HepG2 (cell line): ENCODE results near the gene HES6. TPM values are rescaled to one million over a fixed set of nuclear protein-coding genes. Genes with fewer than 3 reads are reported as not detected.

Experiments used
- ARID5B ChIP-seq: IDR thresholded peaks from 2 replicates; pipeline ENCODE4 v1.4.0; 2020; ENCODE audit warnings: mild to moderate bottlenecking, missing genetic modification reagents
- CEBPG ChIP-seq: IDR thresholded peaks from 2 replicates; pipeline ENCODE4 v1.6.1; 2016
- FOXO1 ChIP-seq: sonication (generic); formaldehyde crosslinking; IDR thresholded peaks from 2 replicates; pipeline ENCODE4 v1.4.0; 2020; ENCODE audit warnings: missing genetic modification reagents
- HOXA7 ChIP-seq: sonication (generic); formaldehyde crosslinking; IDR thresholded peaks from 2 replicates; pipeline ENCODE4 v1.8.1; 2022; ENCODE audit warnings: mild to moderate bottlenecking, missing genetic modification reagents, moderate library complexity
- KMT2A ChIP-seq: sonication (generic); formaldehyde crosslinking; IDR thresholded peaks from 2 replicates; pipeline ENCODE4 v1.4.0; 2020; ENCODE audit warnings: missing genetic modification reagents
- MED13 ChIP-seq: sonication (generic); formaldehyde crosslinking; IDR thresholded peaks from 2 replicates; pipeline ENCODE4 v1.5.0; 2020; ENCODE audit warnings: missing genetic modification reagents
- MXD3 ChIP-seq: IDR thresholded peaks from 2 replicates; pipeline ENCODE4 v1.6.1; 2016; ENCODE audit warnings: mild to moderate bottlenecking, missing biosample characterization, missing genetic modification reagents
- NAIF1 ChIP-seq: sonication (generic); formaldehyde crosslinking; IDR thresholded peaks from 2 replicates; pipeline ENCODE4 v1.5.0; 2020; ENCODE audit warnings: mild to moderate bottlenecking, missing genetic modification reagents, borderline replicate concordance
- NONO ChIP-seq, 2 experiments: fragments of 450-650 bp in 1 of 2; sonication (generic) in 1 of 2; formaldehyde crosslinking in 1 of 2; IDR thresholded peaks in 1 of 2; conservative IDR thresholded peaks in 1 of 2; 2 replicates each; pipeline versions ENCODE4 v1.6.1 to v1.8.0; 2017 to 2022; ENCODE audit warnings: mild to moderate bottlenecking in 1 of 2, missing genetic modification reagents in 1 of 2, moderate library complexity in 1 of 2
- PHF21A ChIP-seq: sonication (generic); formaldehyde crosslinking; IDR thresholded peaks from 2 replicates; pipeline ENCODE4 v1.5.0; 2020; ENCODE audit warnings: mild to moderate bottlenecking, missing genetic modification reagents
- POGZ ChIP-seq: sonication (generic); formaldehyde crosslinking; IDR thresholded peaks from 2 replicates; pipeline ENCODE4 v1.4.0; 2020; ENCODE audit warnings: mild to moderate bottlenecking, missing genetic modification reagents
- SALL1 ChIP-seq: sonication (generic); formaldehyde crosslinking; IDR thresholded peaks from 2 replicates; pipeline ENCODE4 v1.8.0; 2022; ENCODE audit warnings: mild to moderate bottlenecking, missing genetic modification reagents
- SALL2 ChIP-seq: sonication (generic); formaldehyde crosslinking; IDR thresholded peaks from 2 replicates; pipeline ENCODE4 v1.8.1; 2023; ENCODE audit warnings: mild to moderate bottlenecking, missing genetic modification reagents, inconsistent platforms
- SOX13 ChIP-seq, 3 experiments: fragments of 450-650 bp in 1 of 3; sonication (generic) in 1 of 3; formaldehyde crosslinking in 1 of 3; IDR thresholded peaks in 2 of 3; conservative IDR thresholded peaks in 1 of 3; 2 replicates each; pipeline versions ENCODE4 v1.5.0 to v1.6.1; 2016 to 2020; ENCODE audit warnings: antibody characterized with exemption in 1 of 3, mild to moderate bottlenecking in 1 of 3, missing compliant biosample characterization in 1 of 3, missing genetic modification reagents in 1 of 3, moderate library complexity in 1 of 3
- THRA ChIP-seq: sonication (generic); formaldehyde crosslinking; IDR thresholded peaks from 2 replicates; pipeline ENCODE4 v1.4.0; 2020; ENCODE audit warnings: missing genetic modification reagents, borderline replicate concordance
- ZFY ChIP-seq: sonication (generic); formaldehyde crosslinking; IDR thresholded peaks from 2 replicates; pipeline ENCODE4 v1.4.0; 2020; ENCODE audit warnings: missing genetic modification reagents
- ZKSCAN1 ChIP-seq: fragments of 150-350 bp; IDR thresholded peaks from 2 replicates; pipeline ENCODE4 v1.6.1; 2014; ENCODE audit warnings: low read length
- ZNF30 ChIP-seq: sonication (generic); formaldehyde crosslinking; IDR thresholded peaks from 2 replicates; pipeline ENCODE4 v1.5.0; 2020; ENCODE audit warnings: mild to moderate bottlenecking, missing genetic modification reagents
- ZNF720 ChIP-seq: sonication (generic); formaldehyde crosslinking; IDR thresholded peaks from 2 replicates; pipeline ENCODE4 v1.4.0; 2020; ENCODE audit warnings: missing genetic modification reagents
- polyA plus RNA-seq, 8 experiments: library from polyadenylated mRNA; depleted of rRNA in 3 of 8; stranded (reverse) in 7 of 8; unstranded in 1 of 8; fragments of >200 nt; fragmentation: Illumina TruSeq in 4 of 8; extraction: Trizol in 4 of 8; gene quantifications; 2 replicates each; pipeline versions ENCODE4 v1.2.1 to v1.2.3, GENCODE V29; 2011 to 2016; ENCODE audit warnings: low read depth in 4 of 8, missing spikeins in 1 of 8, mixed read lengths in 1 of 8; ENCODE audit not compliant: insufficient read depth in 1 of 8
- total RNA-seq, 5 experiments: library from RNA; depleted of rRNA; stranded (reverse); fragments of >200 nt; fragmentation: Illumina TruSeq; extraction: Trizol; gene quantifications; 2 replicates each; pipeline ENCODE4 v1.2.3, GENCODE V29; 2016; ENCODE audit warnings: low read depth in 1 of 5
- TF ChIP-seq, protein P1 (sequence below): sonication (generic); formaldehyde crosslinking; IDR thresholded peaks from 2 replicates; pipeline ENCODE4 v1.4.0; 2020; ENCODE audit warnings: mild to moderate bottlenecking, missing genetic modification reagents
- TF ChIP-seq, protein P2 (sequence below): sonication (generic); formaldehyde crosslinking; IDR thresholded peaks from 2 replicates; pipeline ENCODE4 v1.4.0; 2020; ENCODE audit warnings: mild to moderate bottlenecking, missing genetic modification reagents

The HES6 gene
- total and polyA plus RNA-seq, 2 of the 13 experiments (the other 11 are each of a cell fraction or from before 2014, with no cell fraction given) = 19.5 to 82.8 TPM

DNA sequence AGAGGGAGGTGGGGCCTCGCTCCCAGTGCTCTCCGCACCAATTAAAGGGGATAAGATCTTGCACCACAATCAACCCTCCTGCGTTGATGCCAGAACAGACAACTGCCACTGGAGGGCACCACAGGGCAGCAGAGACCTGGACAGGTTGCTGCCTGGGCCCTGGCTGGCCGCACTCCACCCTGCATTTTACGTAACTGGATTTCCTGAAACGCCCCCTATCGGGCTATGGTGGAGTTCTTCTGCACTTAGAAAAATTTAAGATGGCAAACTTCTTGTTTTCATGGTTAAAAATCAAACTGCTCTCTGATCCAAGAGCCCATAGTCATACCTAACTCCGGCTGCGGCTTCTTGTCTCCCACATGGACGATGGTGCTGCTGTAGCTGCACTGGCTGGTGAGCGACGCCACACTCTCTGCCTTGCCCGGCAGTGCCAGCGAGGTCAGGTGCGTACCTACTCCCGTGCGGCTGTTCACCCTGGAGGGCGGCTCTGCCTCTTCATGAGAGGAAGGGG lies 16.8 kb upstream of the HES6 start (continued):
- TF ChIP-seq SOX13 (IDR thresholded peaks at IDR 0.05) (no peak), SOX13 (CRISPR knock-in tag; conservative IDR thresholded peaks at IDR 0.05 in 1 of 2, IDR thresholded peaks at IDR 0.05 in 1 of 2) (peak in 1 of 2 experiments; percentile 39; a peak in 2 of 4 replicates), NAIF1 (CRISPR knock-in tag) (0 out of 2 replicates have a peak, but pooled peaks have one; percentile 43), CEBPG (CRISPR knock-in tag) (peak; percentile 84), POGZ (peak; percentile 43; the same call in 1 of the 2 replicates), MED13 (no peak), PHF21A (CRISPR knock-in tag) (peak; percentile 36; the same call in 1 of the 2 replicates), ZNF30 (CRISPR knock-in tag) (no peak), ZKSCAN1 (0 out of 2 replicates have a peak, but pooled peaks have one; percentile 44), KMT2A (CRISPR knock-in tag) (peak; percentile 69), NONO (IDR thresholded peaks at IDR 0.05) (no peak), NONO (CRISPR knock-in tag; conservative IDR thresholded peaks at IDR 0.05) (peak; percentile 77), SALL1 (CRISPR knock-in tag) (peak; percentile 62; the same call in 1 of the 2 replicates), ZNF720 (CRISPR knock-in tag) (0 out of 2 replicates have a peak, but pooled peaks have one; percentile 56), ZFY (CRISPR knock-in tag) (peak; percentile 60), ARID5B (CRISPR knock-in tag) (peak; percentile 68), FOXO1 (peak; percentile 44; the same call in 1 of the 2 replicates), SALL2 (0 out of 2 replicates have a peak, but pooled peaks have one; percentile 14), THRA (CRISPR knock-in tag) (peak; percentile 88), MXD3 (CRISPR knock-in tag) (peak; percentile 48; the same call in 1 of the 2 replicates), HOXA7 (CRISPR knock-in tag) (no peak)
- TF ChIP-seq, protein P1, sequence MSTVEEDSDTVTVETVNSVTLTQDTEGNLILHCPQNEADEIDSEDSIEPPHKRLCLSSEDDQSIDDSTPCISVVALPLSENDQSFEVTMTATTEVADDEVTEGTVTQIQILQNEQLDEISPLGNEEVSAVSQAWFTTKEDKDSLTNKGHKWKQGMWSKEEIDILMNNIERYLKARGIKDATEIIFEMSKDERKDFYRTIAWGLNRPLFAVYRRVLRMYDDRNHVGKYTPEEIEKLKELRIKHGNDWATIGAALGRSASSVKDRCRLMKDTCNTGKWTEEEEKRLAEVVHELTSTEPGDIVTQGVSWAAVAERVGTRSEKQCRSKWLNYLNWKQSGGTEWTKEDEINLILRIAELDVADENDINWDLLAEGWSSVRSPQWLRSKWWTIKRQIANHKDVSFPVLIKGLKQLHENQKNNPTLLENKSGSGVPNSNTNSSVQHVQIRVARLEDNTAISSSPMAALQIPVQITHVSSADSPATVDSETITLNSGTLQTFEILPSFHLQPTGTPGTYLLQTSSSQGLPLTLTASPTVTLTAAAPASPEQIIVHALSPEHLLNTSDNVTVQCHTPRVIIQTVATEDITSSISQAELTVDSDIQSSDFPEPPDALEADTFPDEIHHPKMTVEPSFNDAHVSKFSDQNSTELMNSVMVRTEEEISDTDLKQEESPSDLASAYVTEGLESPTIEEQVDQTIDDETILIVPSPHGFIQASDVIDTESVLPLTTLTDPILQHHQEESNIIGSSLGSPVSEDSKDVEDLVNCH = no peak
- TF ChIP-seq, protein P2, sequence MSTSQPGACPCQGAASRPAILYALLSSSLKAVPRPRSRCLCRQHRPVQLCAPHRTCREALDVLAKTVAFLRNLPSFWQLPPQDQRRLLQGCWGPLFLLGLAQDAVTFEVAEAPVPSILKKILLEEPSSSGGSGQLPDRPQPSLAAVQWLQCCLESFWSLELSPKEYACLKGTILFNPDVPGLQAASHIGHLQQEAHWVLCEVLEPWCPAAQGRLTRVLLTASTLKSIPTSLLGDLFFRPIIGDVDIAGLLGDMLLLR (CRISPR knock-in tag) = 0 out of 2 replicates have a peak, but pooled peaks have one; percentile 33
